ENCODE results near the gene ZNF283.

- TF ChIP-seq CTCF (IDR thresholded peaks at IDR 0.05) (no peak), POLR2A (IDR thresholded peaks at IDR 0.05) (no peak)
These were observed 24.7 kb upstream of the ZNF283 start, which contains the start of gene LYPD5 for GRCh38 chr19:43802216-43802951.
